Fibroblast of skin of back (primary cell): ENCODE measurements around the gene GUCA2B.

Experiments used
- DNase-seq: peaks from one replicate; pipeline ENCODE4 v3.0.0-alpha.2; 2013

Gene GUCA2B

GRCh38 chr1:42191319-42191718, 38.1 kb downstream of the GUCA2B start:
- DNase-seq: no peak

- DNase-seq: no peak
These were observed 38.9 kb downstream of the GUCA2B start for GRCh38 chr1:42192106-42192505.

- DNase-seq: no peak
These were observed 42.6 kb downstream of the GUCA2B start for GRCh38 chr1:42195841-42196240.

GRCh38 chr1:42198251-42198650, 45.0 kb downstream of the GUCA2B start:
- DNase-seq: no peak

GRCh38 chr1:42201986-42202385, 48.8 kb downstream of the GUCA2B start:
- no peak for DNase-seq
